SK-N-SH (cell line): Measurements from ENCODE around the gene SHLD1.
"Not testable (repeated sequence)": the region's sequence is repeated elsewhere in the genome, so short reads cannot be mapped to it uniquely, and the experiment has no call there.

Source experiments
- EZH2phosphoT487 ChIP-seq: fragments of 200-600 bp; sonication (generic); IDR thresholded peaks from 2 replicates; pipeline ENCODE4 v1.6.1; 2017; ENCODE audit warnings: low read depth, mixed run types, mild to moderate bottlenecking, antibody characterized with exemption, moderate library complexity, borderline replicate concordance
- MEF2A ChIP-seq: IDR thresholded peaks from 2 replicates; pipeline ENCODE4 v1.4.0; 2012; ENCODE audit warnings: low read depth, borderline replicate concordance
- NFIC ChIP-seq: IDR thresholded peaks from 2 replicates; pipeline ENCODE4 v1.4.0; 2012; ENCODE audit warnings: borderline replicate concordance
- SMC3 ChIP-seq: IDR thresholded peaks from 2 replicates; pipeline ENCODE4 v1.6.1; 2012; ENCODE audit warnings: low read depth, low read length, improper control_type of control experiment
- TAF1 ChIP-seq: IDR thresholded peaks from 2 replicates; pipeline ENCODE4 v1.6.1; 2012; ENCODE audit warnings: low read depth, mild to moderate bottlenecking, low read length, moderate library complexity, borderline replicate concordance
- YY1 ChIP-seq: IDR thresholded peaks from 2 replicates; pipeline ENCODE4 v1.4.0; 2012; ENCODE audit warnings: low read depth, mild to moderate bottlenecking
- TF ChIP-seq, protein P1 (sequence below): fragments of 200-600 bp; sonication (generic); IDR thresholded peaks from 2 replicates; pipeline ENCODE4 v1.6.1; 2017; ENCODE audit warnings: antibody characterized with exemption, mild to moderate bottlenecking, moderate library complexity
- TF ChIP-seq, protein P2 (sequence below): IDR thresholded peaks from 2 replicates; pipeline ENCODE4 v1.6.1; 2012; ENCODE audit warnings: mild to moderate bottlenecking, low read depth, low read length, moderate library complexity

DNA sequence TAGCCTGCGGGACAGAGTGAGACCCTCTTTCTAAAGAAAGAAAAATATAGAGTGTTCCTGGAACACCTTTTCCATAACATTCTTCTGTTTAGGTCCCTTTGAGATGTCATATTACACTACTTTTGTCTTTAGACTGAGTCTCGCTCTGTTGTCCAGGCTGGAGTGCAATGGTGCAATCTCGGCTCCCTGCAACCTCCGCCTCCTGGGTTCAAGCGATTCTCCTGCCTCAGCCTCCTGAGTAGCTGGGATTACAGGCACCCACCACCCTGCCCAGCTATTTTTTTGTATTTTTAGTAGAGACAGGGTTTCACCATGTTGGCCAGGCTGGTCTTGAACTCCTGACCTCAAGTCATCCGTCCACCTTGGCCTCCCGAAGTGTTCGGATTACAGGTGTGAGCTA is 31.2 kb downstream of the SHLD1 start:
- TF ChIP-seq, protein P1, sequence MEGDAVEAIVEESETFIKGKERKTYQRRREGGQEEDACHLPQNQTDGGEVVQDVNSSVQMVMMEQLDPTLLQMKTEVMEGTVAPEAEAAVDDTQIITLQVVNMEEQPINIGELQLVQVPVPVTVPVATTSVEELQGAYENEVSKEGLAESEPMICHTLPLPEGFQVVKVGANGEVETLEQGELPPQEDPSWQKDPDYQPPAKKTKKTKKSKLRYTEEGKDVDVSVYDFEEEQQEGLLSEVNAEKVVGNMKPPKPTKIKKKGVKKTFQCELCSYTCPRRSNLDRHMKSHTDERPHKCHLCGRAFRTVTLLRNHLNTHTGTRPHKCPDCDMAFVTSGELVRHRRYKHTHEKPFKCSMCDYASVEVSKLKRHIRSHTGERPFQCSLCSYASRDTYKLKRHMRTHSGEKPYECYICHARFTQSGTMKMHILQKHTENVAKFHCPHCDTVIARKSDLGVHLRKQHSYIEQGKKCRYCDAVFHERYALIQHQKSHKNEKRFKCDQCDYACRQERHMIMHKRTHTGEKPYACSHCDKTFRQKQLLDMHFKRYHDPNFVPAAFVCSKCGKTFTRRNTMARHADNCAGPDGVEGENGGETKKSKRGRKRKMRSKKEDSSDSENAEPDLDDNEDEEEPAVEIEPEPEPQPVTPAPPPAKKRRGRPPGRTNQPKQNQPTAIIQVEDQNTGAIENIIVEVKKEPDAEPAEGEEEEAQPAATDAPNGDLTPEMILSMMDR = not testable (repeated sequence)
- TF ChIP-seq SMC3, TAF1, YY1, NFIC, EZH2phosphoT487, MEF2A: not testable (repeated sequence)
- TF ChIP-seq, protein P2, sequence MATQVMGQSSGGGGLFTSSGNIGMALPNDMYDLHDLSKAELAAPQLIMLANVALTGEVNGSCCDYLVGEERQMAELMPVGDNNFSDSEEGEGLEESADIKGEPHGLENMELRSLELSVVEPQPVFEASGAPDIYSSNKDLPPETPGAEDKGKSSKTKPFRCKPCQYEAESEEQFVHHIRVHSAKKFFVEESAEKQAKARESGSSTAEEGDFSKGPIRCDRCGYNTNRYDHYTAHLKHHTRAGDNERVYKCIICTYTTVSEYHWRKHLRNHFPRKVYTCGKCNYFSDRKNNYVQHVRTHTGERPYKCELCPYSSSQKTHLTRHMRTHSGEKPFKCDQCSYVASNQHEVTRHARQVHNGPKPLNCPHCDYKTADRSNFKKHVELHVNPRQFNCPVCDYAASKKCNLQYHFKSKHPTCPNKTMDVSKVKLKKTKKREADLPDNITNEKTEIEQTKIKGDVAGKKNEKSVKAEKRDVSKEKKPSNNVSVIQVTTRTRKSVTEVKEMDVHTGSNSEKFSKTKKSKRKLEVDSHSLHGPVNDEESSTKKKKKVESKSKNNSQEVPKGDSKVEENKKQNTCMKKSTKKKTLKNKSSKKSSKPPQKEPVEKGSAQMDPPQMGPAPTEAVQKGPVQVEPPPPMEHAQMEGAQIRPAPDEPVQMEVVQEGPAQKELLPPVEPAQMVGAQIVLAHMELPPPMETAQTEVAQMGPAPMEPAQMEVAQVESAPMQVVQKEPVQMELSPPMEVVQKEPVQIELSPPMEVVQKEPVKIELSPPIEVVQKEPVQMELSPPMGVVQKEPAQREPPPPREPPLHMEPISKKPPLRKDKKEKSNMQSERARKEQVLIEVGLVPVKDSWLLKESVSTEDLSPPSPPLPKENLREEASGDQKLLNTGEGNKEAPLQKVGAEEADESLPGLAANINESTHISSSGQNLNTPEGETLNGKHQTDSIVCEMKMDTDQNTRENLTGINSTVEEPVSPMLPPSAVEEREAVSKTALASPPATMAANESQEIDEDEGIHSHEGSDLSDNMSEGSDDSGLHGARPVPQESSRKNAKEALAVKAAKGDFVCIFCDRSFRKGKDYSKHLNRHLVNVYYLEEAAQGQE = not testable (repeated sequence)
